HUDEP-2 (cell line): Measurements from ENCODE around the gene IFNW1.

ENCODE experiments used
- DNase-seq, 76 experiments: peaks; one replicate each; lab custom pipeline; 2025; ENCODE audit not compliant: unreplicated experiment in 76 of 76; lab: John Stamatoyannopoulos, UW

The IFNW1 gene

GRCh38 chr9:21110708-21111576 is 30.7 kb downstream of the IFNW1 start:
- peak in 29 of 76 experiments; percentile 1 to 61 (median 35) for DNase-seq

GRCh38 chr9:21104787-21105186 is 36.8 kb downstream of the IFNW1 start:
- DNase-seq: no peak

DNA sequence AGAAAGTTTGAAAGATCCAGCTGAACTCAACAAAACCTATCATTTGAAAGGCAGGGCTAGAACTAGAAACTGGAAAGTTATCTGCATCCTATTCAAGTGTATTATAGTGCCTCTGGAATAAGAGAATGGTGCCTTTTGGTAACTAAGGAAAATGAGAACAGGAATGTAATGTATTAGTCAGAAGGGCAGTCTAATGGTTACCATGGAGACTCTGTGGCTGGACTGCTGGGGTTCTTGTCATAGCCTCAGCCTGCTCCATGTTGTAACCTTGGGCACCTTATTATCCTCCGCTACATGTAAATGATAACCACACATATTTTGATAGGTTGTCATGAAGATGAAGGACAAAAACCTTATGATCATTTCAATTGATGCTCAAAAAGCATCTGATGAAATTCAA is 39.3 kb downstream of the IFNW1 start:
- DNase-seq: no peak

DNA sequence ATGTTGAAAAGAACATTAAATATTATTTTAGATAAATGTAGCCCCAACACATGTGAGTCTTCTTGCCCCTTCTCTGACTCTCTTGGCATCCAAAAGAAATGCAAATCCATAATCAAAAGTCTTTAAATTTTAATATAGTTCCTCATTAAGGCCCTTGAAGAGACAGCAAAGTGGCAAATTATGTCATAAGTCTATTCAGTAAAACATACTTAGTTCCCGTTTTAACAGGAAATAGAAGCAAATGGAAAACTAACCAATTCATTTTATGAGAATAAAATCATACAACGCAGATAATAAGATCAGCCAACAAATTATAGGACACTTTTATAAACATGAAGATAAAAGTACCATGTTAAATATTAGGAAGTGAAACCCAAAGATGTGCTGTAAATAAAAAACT is 43.8 kb downstream of the IFNW1 start:
- no peak for DNase-seq

DNA sequence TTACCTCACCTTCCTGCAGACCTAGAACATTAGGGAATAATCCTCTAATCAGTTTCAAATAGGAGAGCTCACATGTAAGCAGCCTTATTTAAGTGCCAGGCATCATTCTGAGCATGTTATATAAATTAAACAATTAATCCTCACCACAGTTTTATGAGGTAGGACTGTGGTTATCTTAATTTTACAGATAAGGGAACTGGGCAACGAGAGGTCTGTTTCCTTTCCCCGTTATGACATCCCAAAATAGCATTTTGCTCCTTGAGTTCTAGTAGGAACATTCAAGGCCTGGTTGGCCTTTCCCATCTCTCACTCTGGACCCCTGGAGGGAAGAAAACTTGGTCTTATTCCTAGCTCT is 44.8 kb downstream of the IFNW1 start:
- no peak for DNase-seq

GRCh38 chr9:21096172-21096900 is 45.3 kb downstream of the IFNW1 start:
- peak in 11 of 76 experiments; percentile 10 to 44 (median 20) for DNase-seq

- no peak for DNase-seq
Measured at GRCh38 chr9:21095561-21095960, 46.1 kb downstream of the IFNW1 start.
